ENCODE data around the gene ADRA2C.

Gene ADRA2C

GRCh38 chr4:3773552-3774001 lies 7.4 kb downstream of the ADRA2C start:
- Histone ChIP-seq H3F3A (ENCODE audit: insufficient read depth) (no peaks in the 10 kb centered on the region), H3K9me2 (replicated peaks; ENCODE audit: insufficient read depth, low read length) (no peaks in the 10 kb centered on the region), H3K27me3 (ENCODE audit: low read length) (no peaks in the 10 kb centered on the region), H3K4me2 (ENCODE audit: low read depth, low read length, poor library complexity, severe bottlenecking) (no peak overlapping the region), H3K9ac (ENCODE audit: low read length) (no peak overlapping the region), H3K9me3 (ENCODE audit: insufficient read depth, low read length) (no peaks in the 10 kb centered on the region), H3K36me3 (ENCODE audit: low read length) (no peaks in the 10 kb centered on the region), H3K79me2 (ENCODE audit: insufficient read depth, low read length) (no peaks in the 10 kb centered on the region), H3K4me3 (ENCODE audit: insufficient read depth, low read length, poor library complexity, severe bottlenecking) (no peak overlapping the region), H2AFZ (ENCODE audit: low read depth, low read length, severe bottlenecking) (no peak overlapping the region), H4K20me1 (ENCODE audit: low read depth, low read length) (no peaks in the 10 kb centered on the region), H3K27ac (ENCODE audit: low read depth, low read length) (no peak overlapping the region)
- no peak for TF ChIP-seq EZH2phosphoT487 (conservative IDR thresholded peaks at IDR 0.05; ENCODE audit: low read length)
- TF ChIP-seq, protein P1, sequence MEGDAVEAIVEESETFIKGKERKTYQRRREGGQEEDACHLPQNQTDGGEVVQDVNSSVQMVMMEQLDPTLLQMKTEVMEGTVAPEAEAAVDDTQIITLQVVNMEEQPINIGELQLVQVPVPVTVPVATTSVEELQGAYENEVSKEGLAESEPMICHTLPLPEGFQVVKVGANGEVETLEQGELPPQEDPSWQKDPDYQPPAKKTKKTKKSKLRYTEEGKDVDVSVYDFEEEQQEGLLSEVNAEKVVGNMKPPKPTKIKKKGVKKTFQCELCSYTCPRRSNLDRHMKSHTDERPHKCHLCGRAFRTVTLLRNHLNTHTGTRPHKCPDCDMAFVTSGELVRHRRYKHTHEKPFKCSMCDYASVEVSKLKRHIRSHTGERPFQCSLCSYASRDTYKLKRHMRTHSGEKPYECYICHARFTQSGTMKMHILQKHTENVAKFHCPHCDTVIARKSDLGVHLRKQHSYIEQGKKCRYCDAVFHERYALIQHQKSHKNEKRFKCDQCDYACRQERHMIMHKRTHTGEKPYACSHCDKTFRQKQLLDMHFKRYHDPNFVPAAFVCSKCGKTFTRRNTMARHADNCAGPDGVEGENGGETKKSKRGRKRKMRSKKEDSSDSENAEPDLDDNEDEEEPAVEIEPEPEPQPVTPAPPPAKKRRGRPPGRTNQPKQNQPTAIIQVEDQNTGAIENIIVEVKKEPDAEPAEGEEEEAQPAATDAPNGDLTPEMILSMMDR (IDR thresholded peaks at IDR 0.05; ENCODE audit: insufficient read depth, low read length, poor library complexity, severe bottlenecking): no peak

DNA sequence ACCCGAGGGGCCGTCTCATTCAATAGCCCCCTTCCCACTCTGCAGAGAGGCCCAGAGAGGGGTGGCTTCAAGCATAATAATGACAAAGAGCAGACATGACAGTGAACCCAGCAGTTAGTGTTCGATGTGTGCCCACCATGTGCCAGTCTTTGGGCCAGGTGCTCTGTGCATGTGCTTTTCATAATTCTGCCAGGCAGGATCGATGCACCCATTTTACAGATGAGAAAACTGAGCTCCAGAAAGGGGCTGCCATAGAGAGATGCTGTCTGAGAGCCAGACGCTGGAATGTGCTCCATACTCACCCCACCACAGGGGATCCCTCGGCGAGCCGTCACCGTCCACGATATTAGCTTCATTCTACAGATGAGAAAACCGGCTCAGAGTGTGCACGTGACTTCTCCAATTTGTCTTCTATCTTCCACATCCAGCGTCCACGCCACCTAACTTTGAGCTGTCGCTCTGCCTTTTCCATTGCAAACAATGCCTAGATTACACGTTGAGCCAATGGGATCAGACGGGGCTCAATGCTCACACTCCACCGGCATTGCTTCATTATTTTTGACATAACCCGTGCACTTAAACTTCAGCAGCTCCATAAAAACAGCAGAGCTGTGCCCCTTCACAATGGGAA lies 8.2 kb downstream of the ADRA2C start:
- H3K79me2 ChIP-seq (ENCODE audit: insufficient read depth, low read length): no peaks in the 10 kb centered on the region
- no peaks in the 10 kb centered on the region for H3K9me2 ChIP-seq (replicated peaks; ENCODE audit: insufficient read depth, low read length)
- no peaks in the 10 kb centered on the region for H4K20me1 ChIP-seq (ENCODE audit: low read depth, low read length)
- TF ChIP-seq, protein P1 (IDR thresholded peaks at IDR 0.05; ENCODE audit: insufficient read depth, low read length, poor library complexity, severe bottlenecking): no peak
- TF ChIP-seq EZH2phosphoT487 (conservative IDR thresholded peaks at IDR 0.05; ENCODE audit: low read length): no peak
- no peaks in the 10 kb centered on the region for H3F3A ChIP-seq (ENCODE audit: insufficient read depth)
- no peak overlapping the region for H3K9ac ChIP-seq (ENCODE audit: low read length)
- H3K4me3 ChIP-seq (ENCODE audit: insufficient read depth, low read length, poor library complexity, severe bottlenecking): no peak overlapping the region
- H2AFZ ChIP-seq (ENCODE audit: low read depth, low read length, severe bottlenecking): no peak overlapping the region
- H3K27ac ChIP-seq (ENCODE audit: low read depth, low read length): no peak overlapping the region
- no peak overlapping the region for H3K4me2 ChIP-seq (ENCODE audit: low read depth, low read length, poor library complexity, severe bottlenecking)
- H3K9me3 ChIP-seq (ENCODE audit: insufficient read depth, low read length): no peaks in the 10 kb centered on the region
- H3K36me3 ChIP-seq (ENCODE audit: low read length): no peaks in the 10 kb centered on the region
- H3K27me3 ChIP-seq (ENCODE audit: low read length): no peaks in the 10 kb centered on the region

DNA sequence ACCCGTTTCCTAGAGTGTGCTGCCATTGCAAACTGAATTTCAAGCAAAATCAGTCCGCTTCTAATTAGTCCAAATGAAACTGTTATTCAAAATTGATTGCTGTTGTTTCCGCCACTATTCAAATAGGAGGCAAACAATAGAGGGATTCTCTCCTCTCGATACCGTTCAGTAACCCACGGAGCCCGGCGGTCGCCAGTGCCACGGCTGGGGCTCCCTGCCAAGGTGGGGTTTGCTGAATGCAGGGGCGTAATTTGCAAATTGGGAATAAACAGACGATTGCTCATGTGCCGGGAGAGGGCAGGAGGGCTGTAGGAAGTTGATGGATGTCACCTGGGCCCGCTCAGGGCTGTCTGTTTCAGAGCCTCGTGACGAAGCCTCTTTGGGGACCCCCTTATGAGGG lies 8.8 kb downstream of the ADRA2C start:
- Histone ChIP-seq H3K4me2 (ENCODE audit: low read depth, low read length, poor library complexity, severe bottlenecking) (no peak overlapping the region), H2AFZ (ENCODE audit: low read depth, low read length, severe bottlenecking) (no peak overlapping the region), H3K27ac (ENCODE audit: low read depth, low read length) (no peak overlapping the region), H3K9me3 (ENCODE audit: insufficient read depth, low read length) (no peaks in the 10 kb centered on the region), H3K36me3 (ENCODE audit: low read length) (no peaks in the 10 kb centered on the region), H3F3A (ENCODE audit: insufficient read depth) (no peaks in the 10 kb centered on the region), H4K20me1 (ENCODE audit: low read depth, low read length) (no peaks in the 10 kb centered on the region), H3K9me2 (replicated peaks; ENCODE audit: insufficient read depth, low read length) (no peaks in the 10 kb centered on the region), H3K9ac (ENCODE audit: low read length) (no peak overlapping the region), H3K79me2 (ENCODE audit: insufficient read depth, low read length) (no peaks in the 10 kb centered on the region), H3K27me3 (ENCODE audit: low read length) (no peaks in the 10 kb centered on the region), H3K4me3 (ENCODE audit: insufficient read depth, low read length, poor library complexity, severe bottlenecking) (no peak overlapping the region)
- TF ChIP-seq, protein P1 (IDR thresholded peaks at IDR 0.05; ENCODE audit: insufficient read depth, low read length, poor library complexity, severe bottlenecking): no peak
- no peak for TF ChIP-seq EZH2phosphoT487 (conservative IDR thresholded peaks at IDR 0.05; ENCODE audit: low read length)

Measured in SU-DHL-6 (cell line).